Measurements from ENCODE around the gene MTMR2.

DNA sequence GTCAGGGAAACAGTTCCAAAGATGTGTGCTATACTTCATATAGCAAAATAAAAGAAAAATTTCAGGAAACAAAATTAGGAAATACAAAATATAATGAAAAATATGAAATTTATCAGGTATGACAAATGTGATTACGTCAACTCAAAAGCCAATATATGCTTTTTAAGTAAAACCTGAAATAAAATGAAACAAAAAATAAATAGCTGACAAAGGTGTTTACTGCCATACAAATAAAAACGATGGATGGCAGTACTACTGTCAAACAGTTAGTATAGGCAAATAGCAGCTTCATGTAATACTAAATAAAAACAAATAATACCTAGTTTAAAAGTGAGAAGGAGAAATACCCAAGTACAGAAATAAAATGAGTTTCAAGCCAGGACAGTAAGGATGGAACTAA is 119.9 kb downstream of the MTMR2 start:
- TF ChIP-seq POLR2A (IDR thresholded peaks at IDR 0.05) = no peak
- TF ChIP-seq CTCF (IDR thresholded peaks at IDR 0.05) = no peak

Data from transverse colon (tissue), 3 donors.